Adrenal gland (tissue), 12 donors: Measurements from ENCODE around the gene ENOX1. TPM values are rescaled to one million over a fixed set of nuclear protein-coding genes. Genes with fewer than 3 reads are reported as not detected.

Source experiments
- DNase-seq, 7 donors: peaks; one replicate each; pipeline ENCODE4 v3.0.0-alpha.2; 2019 to 2020
- H3K27ac ChIP-seq, 5 donors: fragments of 200-600 bp; sonication (generic) in 4 of 5; 1 replicate in 3 of 5; 2 replicates in 2 of 5; pipeline versions ENCODE4 v1.5.1 to v1.8.0; 2016 to 2020; ENCODE audit warnings: mild to moderate bottlenecking in 1 of 5
- H3K27me3 ChIP-seq: fragments of 200-600 bp; 2 replicates; pipeline ENCODE4 v1.8.0; 2021
- H3K36me3 ChIP-seq, 2 donors: fragments of 200-600 bp; replicated peaks in 1 of 2; 1 replicate in 1 of 2; 2 replicates in 1 of 2; pipeline versions ENCODE4 v1.5.1 to v1.8.0; 2018 to 2022
- H3K4me1 ChIP-seq, 2 donors: fragments of 200-600 bp; replicated peaks in 1 of 2; 1 replicate in 1 of 2; 2 replicates in 1 of 2; pipeline versions ENCODE4 v1.5.1 to v1.8.0; 2018 to 2021
- H3K4me3 ChIP-seq, 4 donors: fragments of 200-600 bp; sonication (generic) in 3 of 4; one replicate each; pipeline ENCODE4 v1.5.1; 2016 to 2018
- H3K9me3 ChIP-seq, 3 donors: fragments of 200-600 bp; sonication (generic) in 1 of 3; replicated peaks in 1 of 3; 1 replicate in 2 of 3; 2 replicates in 1 of 3; pipeline versions ENCODE4 v1.5.1 to v1.8.0; 2016 to 2021
- CTCF ChIP-seq, 6 experiments: fragments of 450-650 bp in 4 of 6; fragments of 200-600 bp in 2 of 6; sonication (generic) in 1 of 6; IDR thresholded peaks; 1 replicate in 5 of 6; 2 replicates in 1 of 6; pipeline versions ENCODE4 v1.5.1 to v1.8.0; 2016 to 2021; ENCODE audit warnings: antibody characterized with exemption in 6 of 6, mild to moderate bottlenecking in 2 of 6, moderate library complexity in 1 of 6
- POLR2A ChIP-seq, 2 donors: fragments of 450-650 bp; IDR thresholded peaks; one replicate each; pipeline ENCODE4 v1.6.1; 2017; ENCODE audit warnings: antibody characterized with exemption in 2 of 2, mild to moderate bottlenecking in 2 of 2, moderate library complexity in 1 of 2
- WGBS, 4 donors: extraction: QIAGEN DNeasy Blood & Tissue Kit in 2 of 4; methylation state at CpG; one replicate each; pipeline versions ENCODE4 v1.1.5 to v1.1.7; 2013 to 2017; 5-methylcytosine and 5-hydroxymethylcytosine counted together
- intact Hi-C, 2 donors: fragments of 100-400 bp; cut with DNase I; formaldehyde crosslinking; loops; one replicate each; pipeline versions ENCODE4 v1.14.1 to v1.15.0; 2022 to 2023
- polyA plus RNA-seq, 3 donors: library from polyadenylated mRNA; stranded (reverse); fragments of 200-250 nt in 2 of 3; fragments of 350-450 nt in 1 of 3; fragmentation: Illumina TruSeq in 1 of 3; extraction: RNeasy Lipid Tissue Mini Kit (QIAGEN cat#74804) in 1 of 3; gene quantifications; one replicate each; pipeline ENCODE4 v1.2.3, GENCODE V29; 2013 to 2014
- total RNA-seq, 9 donors: library from RNA; depleted of rRNA in 4 of 9; stranded (reverse); fragments of >200 nt in 4 of 9; fragments of 120-200 nt in 1 of 9; fragmentation: NEBNext Ultra II Directional in 1 of 9; extraction: Animal tissue kit (Norgen Biotek cat#: 25700) in 1 of 9; gene quantifications; one replicate each; pipeline versions ENCODE4 v1.1.0 to v1.2.4, GENCODE V29; 2013 to 2023
- donor health status: healthy with polysubstance abuse.
- donor health status: Bipolar disorder and iron deficiency.
- donor health status: DM: yes; HTN: yes; CAD: no.
- donor health status: DM: no; HTN: no; CAD: no.
- donor health status: DM: no; HTN: no; CAD: no.
- donor health status: DM: yes; HTN: yes; CAD: no.

ENOX1 gene
- total and polyA plus RNA-seq, 12 donors: 0.25 to 5.8 (median 1.6) TPM

GRCh38 chr13:43487885-43488284 lies 298.9 kb downstream of the ENOX1 start:
- 83 to 88% (median 84%) methylated on average over 2 of the region's 2 CpGs for WGBS, 4 donors
- Histone ChIP-seq H3K4me1 (no peaks in the 10 kb centered on the region), H3K27me3 (no peaks in the 10 kb centered on the region), H3K9me3 (no peaks in the 10 kb centered on the region), H3K27ac (no peak overlapping the region), H3K4me3 (no peak overlapping the region), H3K36me3 (no peaks in the 10 kb centered on the region)
- no peak for DNase-seq
- TF ChIP-seq POLR2A (IDR thresholded peaks at IDR 0.05) (no peak), CTCF (IDR thresholded peaks at IDR 0.05) (no peak)
- intact Hi-C loops: no loop called here

GRCh38 chr13:43487461-43487860 lies 299.3 kb downstream of the ENOX1 start:
- WGBS, 4 donors: 72 to 79% (median 74%) methylated on average over 3 of the region's 3 CpGs

GRCh38 chr13:43484432-43485225 lies 302.1 kb downstream of the ENOX1 start:
- Histone ChIP-seq H3K27ac (no peak overlapping the region), H3K4me3 (no peak overlapping the region), H3K4me1 (no peaks in the 10 kb centered on the region), H3K27me3 (no peaks in the 10 kb centered on the region), H3K9me3 (no peaks in the 10 kb centered on the region), H3K36me3 (no peaks in the 10 kb centered on the region)
- intact Hi-C loops: no loop called here
- peak in 5 of 7 donors; percentile 14 to 58 (median 29) for DNase-seq
- 76 to 89% (median 79%) methylated on average over 2 of the region's 2 CpGs for WGBS, 4 donors
- TF ChIP-seq CTCF (IDR thresholded peaks at IDR 0.05): no peak
- TF ChIP-seq POLR2A (IDR thresholded peaks at IDR 0.05): no peak

More at GRCh38 chr13:43487461-43487860, 299.3 kb downstream of the ENOX1 start:
- DNase-seq: no peak
- Histone ChIP-seq H3K4me1 (no peaks in the 10 kb centered on the region), H3K4me3 (no peak overlapping the region), H3K27me3 (no peaks in the 10 kb centered on the region), H3K27ac (no peak overlapping the region), H3K9me3 (no peaks in the 10 kb centered on the region), H3K36me3 (no peaks in the 10 kb centered on the region)
- TF ChIP-seq POLR2A (IDR thresholded peaks at IDR 0.05): no peak
- TF ChIP-seq CTCF (IDR thresholded peaks at IDR 0.05): no peak
- intact Hi-C loops: no loop called here

- no peak for DNase-seq
- Histone ChIP-seq H3K27ac (no peak overlapping the region), H3K9me3 (no peaks in the 10 kb centered on the region), H3K4me1 (no peaks in the 10 kb centered on the region), H3K27me3 (no peaks in the 10 kb centered on the region), H3K36me3 (no peaks in the 10 kb centered on the region), H3K4me3 (no peak overlapping the region)
- intact Hi-C loops: no loop called here
- WGBS, 4 donors: 84 to 91% (median 88%) methylated on average over 1 of the region's 1 CpG
- TF ChIP-seq POLR2A (IDR thresholded peaks at IDR 0.05) (no peak), CTCF (IDR thresholded peaks at IDR 0.05) (no peak)
Measured at GRCh38 chr13:43483930-43484329, 302.8 kb downstream of the ENOX1 start.
